Stimulated activated CD8-positive, alpha-beta memory T cell treated with anti-CD3 and anti-CD28 coated beads, Interleukin-15, amount 100 ng/mL, for 1 hour (primary cell): ENCODE data around the gene KRT76.
"Not testable (repeated sequence)": the region's sequence is repeated elsewhere in the genome, so short reads cannot be mapped to it uniquely, and the experiment has no call there.

ENCODE experiments used
- DNase-seq: peaks from one replicate; pipeline ENCODE4 v3.0.0-alpha.2; 2020; ENCODE audit warnings: low read depth

Gene KRT76

GRCh38 chr12:52759695-52760094, 17.4 kb downstream of the KRT76 start:
- no peak for DNase-seq

- DNase-seq, result no peak
Observed at GRCh38 chr12:52759218-52759617, 17.9 kb downstream of the KRT76 start.

- no peak for DNase-seq
Observed at GRCh38 chr12:52757449-52758176, 19.5 kb downstream of the KRT76 start.

GRCh38 chr12:52756281-52756960, 20.7 kb downstream of the KRT76 start:
- no peak for DNase-seq

- no peak for DNase-seq
Observed at GRCh38 chr12:52755533-52755932, 21.6 kb downstream of the KRT76 start.

- DNase-seq, result no peak
Observed at GRCh38 chr12:52754135-52754534, 23.0 kb downstream of the KRT76 start.

- no peak for DNase-seq
Observed at GRCh38 chr12:52753283-52753682, 23.9 kb downstream of the KRT76 start.

GRCh38 chr12:52752516-52752915, 24.6 kb downstream of the KRT76 start:
- no peak for DNase-seq

- DNase-seq, result no peak
Observed at GRCh38 chr12:52751795-52752194, 25.4 kb downstream of the KRT76 start.

GRCh38 chr12:52750532-52750931, 26.6 kb downstream of the KRT76 start:
- DNase-seq, result not testable (repeated sequence)

- no peak for DNase-seq
Observed at GRCh38 chr12:52749827-52750226, 27.3 kb downstream of the KRT76 start.

- no peak for DNase-seq
Observed at GRCh38 chr12:52748578-52748977, 28.6 kb downstream of the KRT76 start.

GRCh38 chr12:52745554-52745953, 31.6 kb downstream of the KRT76 start:
- no peak for DNase-seq

GRCh38 chr12:52744493-52745156, 32.5 kb downstream of the KRT76 start:
- DNase-seq, result no peak

- DNase-seq, result no peak
Observed at GRCh38 chr12:52742822-52743457, 34.2 kb downstream of the KRT76 start.

GRCh38 chr12:52742196-52742580, 35.0 kb downstream of the KRT76 start:
- DNase-seq, result no peak

GRCh38 chr12:52741375-52742195, 35.6 kb downstream of the KRT76 start:
- DNase-seq, result peak; percentile 54

- no peak for DNase-seq
Observed at GRCh38 chr12:52740584-52740983, 36.6 kb downstream of the KRT76 start.

GRCh38 chr12:52739963-52740362, 37.2 kb downstream of the KRT76 start:
- DNase-seq, result no peak

- DNase-seq, result no peak
Observed at GRCh38 chr12:52735816-52736632, 41.1 kb downstream of the KRT76 start.

GRCh38 chr12:52735106-52735505, 42.0 kb downstream of the KRT76 start:
- DNase-seq, result no peak
